WI38 (cell line): ENCODE data around the gene ULK4.
"Not testable (repeated sequence)": the region's sequence is repeated elsewhere in the genome, so short reads cannot be mapped to it uniquely, and the experiment has no call there.

ENCODE experiments used
- H3K4me3 ChIP-seq: 2 replicates; pipeline ENCODE4 v1.5.1; 2011; ENCODE audit warnings: low read depth, mild to moderate bottlenecking, control low read depth, low read length
- TF ChIP-seq, protein P1 (sequence below): IDR thresholded peaks from 2 replicates; pipeline ENCODE4 v1.5.1; 2012; ENCODE audit warnings: low read depth, mild to moderate bottlenecking, control low read depth, low read length

Gene ULK4

DNA sequence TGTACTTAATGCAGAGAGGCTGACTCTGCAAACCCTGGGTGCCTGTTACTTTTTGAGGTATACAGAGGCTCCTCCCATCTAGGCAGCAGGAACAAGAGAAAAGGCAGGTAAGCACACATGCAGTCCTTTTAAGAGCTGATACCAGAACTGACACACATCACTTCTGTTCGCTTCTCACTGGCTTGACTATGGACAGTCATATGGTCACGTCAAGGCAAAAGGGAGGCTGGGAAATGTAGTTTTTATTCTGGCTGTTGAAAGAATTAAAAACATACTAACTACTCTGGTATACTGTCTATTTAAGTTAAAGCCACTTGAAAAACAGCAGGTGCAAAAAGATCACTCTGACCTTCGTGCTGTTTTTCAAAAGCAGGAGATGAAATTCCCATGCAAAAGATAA, 544.3 kb downstream of the ULK4 start:
- TF ChIP-seq, protein P1, sequence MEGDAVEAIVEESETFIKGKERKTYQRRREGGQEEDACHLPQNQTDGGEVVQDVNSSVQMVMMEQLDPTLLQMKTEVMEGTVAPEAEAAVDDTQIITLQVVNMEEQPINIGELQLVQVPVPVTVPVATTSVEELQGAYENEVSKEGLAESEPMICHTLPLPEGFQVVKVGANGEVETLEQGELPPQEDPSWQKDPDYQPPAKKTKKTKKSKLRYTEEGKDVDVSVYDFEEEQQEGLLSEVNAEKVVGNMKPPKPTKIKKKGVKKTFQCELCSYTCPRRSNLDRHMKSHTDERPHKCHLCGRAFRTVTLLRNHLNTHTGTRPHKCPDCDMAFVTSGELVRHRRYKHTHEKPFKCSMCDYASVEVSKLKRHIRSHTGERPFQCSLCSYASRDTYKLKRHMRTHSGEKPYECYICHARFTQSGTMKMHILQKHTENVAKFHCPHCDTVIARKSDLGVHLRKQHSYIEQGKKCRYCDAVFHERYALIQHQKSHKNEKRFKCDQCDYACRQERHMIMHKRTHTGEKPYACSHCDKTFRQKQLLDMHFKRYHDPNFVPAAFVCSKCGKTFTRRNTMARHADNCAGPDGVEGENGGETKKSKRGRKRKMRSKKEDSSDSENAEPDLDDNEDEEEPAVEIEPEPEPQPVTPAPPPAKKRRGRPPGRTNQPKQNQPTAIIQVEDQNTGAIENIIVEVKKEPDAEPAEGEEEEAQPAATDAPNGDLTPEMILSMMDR: no peak
- H3K4me3 ChIP-seq: no peak overlapping the region

DNA sequence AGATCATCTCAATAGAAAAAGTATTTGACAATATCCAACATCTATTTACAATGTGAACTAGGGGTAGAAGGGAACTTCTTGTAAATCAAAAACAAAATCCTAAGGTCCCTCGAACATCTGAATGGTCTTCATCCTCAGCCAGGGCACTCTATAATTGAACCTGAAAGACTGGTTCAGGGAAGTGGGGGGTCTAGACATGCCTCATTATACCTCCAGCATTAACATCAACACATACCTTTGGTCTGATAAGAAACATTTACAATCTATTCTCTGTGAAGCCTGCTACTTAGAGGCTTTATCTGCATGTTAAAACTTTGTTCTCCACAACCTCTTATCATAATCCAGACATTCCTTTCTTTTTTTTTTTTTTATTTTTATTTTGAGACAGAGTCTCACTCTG, 550.8 kb downstream of the ULK4 start:
- TF ChIP-seq, protein P1: no peak
- H3K4me3 ChIP-seq: no peak overlapping the region

DNA sequence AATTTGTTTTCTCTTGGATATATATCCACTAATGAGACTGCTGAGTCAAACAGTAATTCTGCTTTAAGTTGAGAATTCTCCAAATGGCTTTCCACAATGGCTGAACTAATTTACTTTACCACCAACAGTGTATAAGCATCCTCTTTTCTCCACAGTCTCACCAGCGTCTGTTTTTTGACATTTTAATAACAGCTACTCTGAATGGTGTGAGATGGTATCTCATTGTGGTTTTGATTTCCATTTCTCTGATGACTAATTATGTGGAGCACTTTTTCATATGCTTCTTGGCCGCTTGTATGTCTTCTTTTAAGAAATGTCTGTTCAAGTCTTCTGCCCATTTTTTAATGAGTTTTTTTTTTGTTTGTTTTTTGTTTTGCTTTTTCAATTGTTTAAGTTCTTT, 556.4 kb downstream of the ULK4 start:
- no peak overlapping the region for H3K4me3 ChIP-seq
- TF ChIP-seq, protein P1: no peak

DNA sequence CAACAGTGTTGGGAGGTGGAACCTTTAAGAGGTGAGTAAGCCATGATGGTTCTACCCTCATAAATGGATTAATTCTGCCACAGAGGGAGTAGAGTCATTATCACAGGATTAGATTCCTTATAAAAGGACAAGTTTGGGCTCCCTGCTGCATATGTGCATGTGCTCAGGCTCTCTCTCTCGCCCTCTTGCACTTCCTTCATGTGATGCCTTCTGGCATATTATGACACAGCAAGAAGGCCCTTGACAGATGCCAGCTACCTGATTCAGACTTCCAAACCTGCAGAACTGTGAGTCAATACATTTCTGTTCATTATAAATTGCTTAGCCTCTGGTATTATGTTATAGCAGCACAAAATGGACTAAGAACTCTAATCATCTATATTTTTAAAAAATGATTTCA, 557.3 kb downstream of the ULK4 start:
- TF ChIP-seq, protein P1: no peak
- no peak overlapping the region for H3K4me3 ChIP-seq

DNA sequence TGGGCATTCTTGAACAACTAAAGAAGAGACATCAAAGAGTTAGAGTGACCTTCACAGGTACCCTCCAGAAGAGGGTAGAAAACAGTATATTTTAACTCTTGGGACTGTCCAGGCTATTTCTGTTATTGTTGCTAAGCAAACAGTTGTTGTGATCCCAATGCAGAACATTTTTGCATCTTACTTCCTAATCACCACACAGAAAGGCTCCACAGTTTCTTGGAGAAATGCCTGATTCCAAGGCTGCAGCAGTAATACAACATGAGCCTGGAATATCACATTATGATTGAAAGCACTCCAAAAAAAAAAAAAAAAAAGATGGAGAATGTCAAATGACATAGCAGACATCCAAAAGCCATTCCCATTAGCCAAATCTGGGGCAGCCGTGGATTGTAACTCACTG, 567.0 kb downstream of the ULK4 start:
- TF ChIP-seq, protein P1: no peak
- H3K4me3 ChIP-seq: no peak overlapping the region

DNA sequence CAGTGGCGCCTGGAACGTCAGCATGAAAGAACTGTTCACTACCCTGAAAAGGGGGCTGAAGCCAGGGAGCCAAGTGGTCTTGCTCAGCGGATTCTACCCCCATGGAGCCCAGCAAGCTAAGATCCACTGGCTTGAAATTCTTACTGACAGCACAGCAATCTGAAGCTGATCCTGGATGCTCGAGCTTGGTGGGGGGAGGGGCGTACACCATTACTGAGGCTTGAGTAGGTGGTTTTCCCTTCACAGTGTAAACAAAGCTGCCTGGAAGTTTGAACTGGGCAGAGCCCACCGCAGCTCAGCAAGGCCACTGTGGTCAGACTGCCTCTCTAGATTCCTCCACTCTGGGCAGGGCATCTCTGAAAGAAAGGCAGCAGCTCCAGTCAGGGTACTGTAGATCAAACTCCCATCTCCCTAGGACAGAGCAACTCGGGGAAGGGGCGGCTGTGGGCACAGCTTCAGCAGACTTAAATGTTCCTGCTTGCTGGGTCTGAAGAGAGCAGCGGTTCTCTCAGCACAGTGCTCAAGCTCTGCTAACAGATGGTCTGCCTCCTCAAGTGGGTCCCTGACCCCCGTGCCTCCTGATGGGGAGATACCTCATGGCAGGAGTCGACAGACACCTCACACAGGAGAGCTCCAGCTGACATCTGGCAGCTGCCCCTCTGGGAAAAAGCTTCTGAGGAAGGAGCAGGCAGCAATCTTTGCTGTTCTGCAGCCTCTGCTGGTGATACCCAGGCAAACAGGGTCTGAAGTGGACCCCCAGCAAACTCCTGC, 591.0 kb downstream of the ULK4 start:
- not testable (repeated sequence) for H3K4me3 ChIP-seq

DNA sequence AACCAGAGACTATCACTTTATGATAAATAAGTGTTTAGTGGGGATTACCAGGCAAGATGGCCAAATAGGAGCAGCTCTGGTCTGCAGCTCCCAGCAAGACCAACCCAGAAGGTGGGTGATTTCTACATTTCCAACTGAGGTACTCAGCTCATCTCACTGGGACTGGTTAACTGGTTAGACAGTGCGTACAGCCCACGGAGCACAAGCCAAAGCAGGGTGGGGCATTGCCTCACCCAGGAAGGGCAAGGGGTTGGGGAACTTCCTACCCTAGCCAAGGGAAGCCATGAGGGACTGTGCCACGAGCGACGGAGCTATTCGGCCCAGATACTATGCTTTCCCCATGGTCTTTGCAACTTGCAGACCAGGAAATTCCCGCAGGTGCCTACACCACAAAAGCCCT, 591.6 kb downstream of the ULK4 start:
- TF ChIP-seq, protein P1: no peak
- no peak overlapping the region for H3K4me3 ChIP-seq

DNA sequence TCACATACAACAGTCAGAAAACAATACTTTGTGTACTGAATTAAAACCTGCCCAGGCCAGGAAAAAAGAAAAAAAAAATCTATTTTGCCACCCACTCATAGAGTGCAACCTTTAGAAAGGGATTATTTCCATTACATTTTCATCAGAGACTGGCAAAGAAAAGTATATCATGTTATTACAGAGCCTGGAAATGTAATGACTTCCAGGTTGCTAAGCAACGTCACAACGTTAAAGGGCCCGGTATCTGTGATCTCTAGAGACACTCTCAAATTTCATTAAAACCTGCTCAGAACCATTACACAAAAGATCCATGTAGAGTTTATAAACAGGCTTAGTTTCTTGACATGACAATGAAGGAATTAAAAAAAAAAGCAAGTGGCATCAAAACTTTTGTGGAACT, 592.1 kb downstream of the ULK4 start:
- TF ChIP-seq, protein P1: no peak
- no peak overlapping the region for H3K4me3 ChIP-seq
